ENCODE data around the gene SEC22C. TPM values are rescaled to one million over a fixed set of nuclear protein-coding genes. Genes with fewer than 3 reads are reported as not detected.

Gene SEC22C
- total and polyA plus RNA-seq, 2 of the 13 experiments (the other 11 are each of a cell fraction or from before 2014, with no cell fraction given): 20.0 to 40.0 TPM

- TF ChIP-seq ZNF317 (CRISPR knock-in tag; IDR thresholded peaks at IDR 0.05) (0 out of 2 replicates have a peak, but pooled peaks have one; percentile 51), ZNF605 (CRISPR knock-in tag; IDR thresholded peaks at IDR 0.05) (peak; percentile 97), THAP8 (CRISPR knock-in tag; IDR thresholded peaks at IDR 0.05; ENCODE audit: borderline replicate concordance) (peak; percentile 79; the same call in 1 of the 2 replicates), NFIB (CRISPR knock-in tag; IDR thresholded peaks at IDR 0.05; ENCODE audit: borderline replicate concordance) (no peak), ZNF20 (CRISPR knock-in tag; IDR thresholded peaks at IDR 0.05) (no peak), KDM2A (CRISPR knock-in tag; IDR thresholded peaks at IDR 0.05; ENCODE audit: borderline replicate concordance, low read depth) (peak; percentile 88), ZNF281 (CRISPR knock-in tag; IDR thresholded peaks at IDR 0.05; ENCODE audit: borderline replicate concordance) (peak; percentile 88), CERS6 (CRISPR knock-in tag; IDR thresholded peaks at IDR 0.05) (no peak), FOXO4 (CRISPR knock-in tag; conservative IDR thresholded peaks at IDR 0.05) (no peak), ZNF614 (CRISPR knock-in tag; IDR thresholded peaks at IDR 0.05; ENCODE audit: borderline replicate concordance) (no peak; the same call in 1 of the 2 replicates), ZNF552 (CRISPR knock-in tag; IDR thresholded peaks at IDR 0.05; ENCODE audit: borderline replicate concordance) (no peak), ZSCAN29 (CRISPR knock-in tag; conservative IDR thresholded peaks at IDR 0.05) (peak; percentile 74; the same call in 1 of the 2 replicates), ZSCAN20 (CRISPR knock-in tag; IDR thresholded peaks at IDR 0.05; ENCODE audit: borderline replicate concordance) (no peak), ZNF362 (CRISPR knock-in tag; IDR thresholded peaks at IDR 0.05; ENCODE audit: borderline replicate concordance) (no peak; the same call in 1 of the 2 replicates), SMARCE1 (IDR thresholded peaks at IDR 0.05; ENCODE audit: borderline replicate concordance) (no peak), MEIS2 (CRISPR knock-in tag; IDR thresholded peaks at IDR 0.05) (no peak), ZNF672 (CRISPR knock-in tag; IDR thresholded peaks at IDR 0.05) (no peak), NRL (CRISPR knock-in tag; IDR thresholded peaks at IDR 0.05; ENCODE audit: borderline replicate concordance) (peak; percentile 91), ARNT2 (CRISPR knock-in tag; IDR thresholded peaks at IDR 0.05; ENCODE audit: low read depth) (peak; percentile 49; the same call in 1 of the 2 replicates), ZNF558 (CRISPR knock-in tag; IDR thresholded peaks at IDR 0.05; ENCODE audit: borderline replicate concordance) (no peak), EZH2 (conservative IDR thresholded peaks at IDR 0.05; ENCODE audit: low read depth, low read length) (no peak), KDM1A (CRISPR knock-in tag; IDR thresholded peaks at IDR 0.05) (no peak)
Measured at GRCh38 chr3:42581709-42582473, at the start of gene SEC22C (continued).

Data from HepG2 (cell line).